Stimulated activated naive CD8-positive, alpha-beta T cell treated with anti-CD3 and anti-CD28 coated beads, Interleukin-15, Interleukin-2, amounts not matched to agents 100 U/mL and 50 U/mL, for 24 hours (primary cell): ENCODE data around the gene SH2B3.

Experiments used
- ATAC-seq: fragments of 150-1000 bp; cut with Tn5 transposase; one replicate; pipeline ENCODE4 v1.10.0; 2021
- DNase-seq: peaks from one replicate; pipeline ENCODE4 v3.0.0; 2021

SH2B3 gene

DNA sequence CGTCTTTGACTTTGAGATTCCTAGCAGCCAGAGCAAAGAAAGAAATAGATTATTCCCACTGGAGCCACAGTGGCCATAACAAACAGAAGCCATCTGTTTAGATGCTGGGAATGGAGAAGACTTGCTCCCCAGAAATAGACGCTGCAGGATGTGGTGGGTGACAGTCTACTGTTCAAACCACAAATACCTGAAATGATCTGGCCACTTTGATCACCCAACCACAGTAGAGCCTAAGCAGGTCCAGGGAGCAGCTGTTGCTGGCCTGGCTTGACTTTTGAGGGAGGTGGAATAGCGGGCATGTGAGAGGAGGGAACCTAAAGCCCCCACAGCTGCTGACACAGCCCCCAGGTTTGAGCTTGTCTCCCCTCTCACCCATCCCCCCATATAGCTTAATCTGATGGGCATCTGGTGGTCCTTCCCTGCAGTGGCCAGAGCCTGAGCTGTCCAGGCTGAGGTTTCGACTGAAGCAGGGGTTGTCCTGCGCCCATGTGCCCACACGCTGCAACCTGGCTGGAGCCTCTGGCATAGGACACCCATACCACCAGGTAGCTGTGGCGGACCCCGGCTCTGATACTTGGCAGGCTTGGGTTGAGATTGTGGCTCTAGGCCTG lies 38.7 kb downstream of the SH2B3 start:
- ATAC-seq (peak; percentile 15), DNase-seq (peak; percentile 46)

DNA sequence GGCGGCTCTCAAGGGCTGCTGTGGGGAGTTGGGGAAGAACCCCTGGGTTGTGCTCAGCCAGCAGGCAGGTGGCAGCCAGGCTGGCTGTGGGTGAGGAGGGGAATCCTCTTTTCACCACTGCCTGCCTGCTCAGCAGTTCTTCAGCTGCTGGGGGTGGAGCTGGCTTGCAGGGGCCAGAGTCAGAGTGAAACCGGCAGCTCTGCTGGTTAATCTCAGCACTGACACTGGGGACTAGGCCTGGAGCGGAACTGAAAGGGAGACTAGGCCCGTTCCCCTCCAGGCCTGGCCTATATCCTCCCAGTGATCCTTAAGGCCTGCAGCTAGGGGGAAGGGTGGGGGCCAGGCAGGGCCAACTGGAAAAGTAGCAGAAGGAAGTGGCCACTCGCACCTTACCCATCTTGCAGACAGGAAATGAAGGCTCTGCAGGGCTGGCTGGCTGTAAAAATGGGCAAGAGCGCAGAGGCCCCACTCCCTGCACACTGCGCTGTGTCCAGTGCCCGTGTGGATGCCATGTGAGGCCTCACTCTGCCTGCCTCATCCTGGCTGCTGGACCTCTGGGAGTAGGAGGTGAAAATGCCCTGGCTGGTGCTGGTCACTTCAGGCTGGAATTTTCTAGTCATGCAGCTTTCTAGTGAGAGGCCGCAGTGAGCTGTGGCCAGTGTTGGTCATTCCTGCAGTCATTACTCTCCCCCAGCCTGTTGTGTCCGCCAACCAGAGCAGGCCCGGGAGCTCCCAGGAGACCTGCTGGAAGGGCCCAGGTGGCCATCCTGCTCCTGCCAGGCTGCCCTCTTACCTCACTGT lies 39.4 kb downstream of the SH2B3 start:
- peak; percentile 87 for DNase-seq

DNA sequence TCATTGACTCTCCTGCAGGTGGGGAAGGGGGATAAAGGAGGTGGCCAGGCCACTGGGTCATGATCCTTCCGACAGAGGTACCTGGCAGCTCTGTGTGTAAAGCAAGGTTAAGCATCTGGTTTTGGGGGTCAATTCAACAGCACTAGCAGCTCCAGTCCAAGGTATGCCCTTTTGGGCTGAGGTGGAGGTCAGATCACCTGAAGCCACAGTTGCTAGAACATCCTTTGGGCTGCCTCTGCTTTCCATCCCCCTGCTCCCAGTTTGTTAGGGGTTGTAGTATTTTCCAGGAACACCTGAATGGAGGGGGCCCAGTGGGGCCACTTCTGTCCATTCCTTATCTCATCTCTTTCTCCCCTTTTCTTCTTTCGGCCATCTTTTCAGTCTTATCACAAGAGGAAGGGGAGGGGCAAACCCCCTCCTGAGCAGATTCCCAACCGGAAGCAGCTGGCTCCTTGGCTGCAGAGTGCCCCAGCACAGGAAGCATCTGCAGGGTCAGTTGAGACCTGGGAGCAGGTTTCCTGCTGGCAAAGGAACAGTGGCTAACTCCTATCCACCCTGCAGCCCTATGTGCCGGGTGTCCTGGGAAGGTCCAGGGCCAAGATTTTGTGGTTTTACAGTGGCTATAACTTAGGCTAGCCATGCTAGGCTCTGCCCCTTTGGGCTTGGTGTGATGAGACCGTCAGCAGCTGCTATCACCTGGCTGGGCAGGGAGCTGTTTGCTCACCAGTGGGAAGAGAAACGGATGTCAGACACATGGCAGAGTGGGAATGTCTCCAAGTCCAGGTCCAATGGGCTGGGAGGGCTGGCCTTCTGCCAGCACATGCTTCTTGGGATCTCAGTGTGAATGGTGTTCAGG lies 40.2 kb downstream of the SH2B3 start:
- no peak for DNase-seq
- no peak for ATAC-seq

More for the DNA sequence above, 39.4 kb downstream of the SH2B3 start:
- ATAC-seq: peak; percentile 89

GRCh38 chr12:111446631-111447570 lies 41.2 kb downstream of the SH2B3 start:
- DNase-seq: no peak

GRCh38 chr12:111447571-111448265 lies 42.0 kb downstream of the SH2B3 start:
- DNase-seq: no peak

More at GRCh38 chr12:111446631-111447570, 41.2 kb downstream of the SH2B3 start:
- ATAC-seq: no peak

GRCh38 chr12:111448266-111448830 lies 42.6 kb downstream of the SH2B3 start:
- ATAC-seq (no peak), DNase-seq (no peak)

More at GRCh38 chr12:111447571-111448265, 42.0 kb downstream of the SH2B3 start:
- no peak for ATAC-seq

DNA sequence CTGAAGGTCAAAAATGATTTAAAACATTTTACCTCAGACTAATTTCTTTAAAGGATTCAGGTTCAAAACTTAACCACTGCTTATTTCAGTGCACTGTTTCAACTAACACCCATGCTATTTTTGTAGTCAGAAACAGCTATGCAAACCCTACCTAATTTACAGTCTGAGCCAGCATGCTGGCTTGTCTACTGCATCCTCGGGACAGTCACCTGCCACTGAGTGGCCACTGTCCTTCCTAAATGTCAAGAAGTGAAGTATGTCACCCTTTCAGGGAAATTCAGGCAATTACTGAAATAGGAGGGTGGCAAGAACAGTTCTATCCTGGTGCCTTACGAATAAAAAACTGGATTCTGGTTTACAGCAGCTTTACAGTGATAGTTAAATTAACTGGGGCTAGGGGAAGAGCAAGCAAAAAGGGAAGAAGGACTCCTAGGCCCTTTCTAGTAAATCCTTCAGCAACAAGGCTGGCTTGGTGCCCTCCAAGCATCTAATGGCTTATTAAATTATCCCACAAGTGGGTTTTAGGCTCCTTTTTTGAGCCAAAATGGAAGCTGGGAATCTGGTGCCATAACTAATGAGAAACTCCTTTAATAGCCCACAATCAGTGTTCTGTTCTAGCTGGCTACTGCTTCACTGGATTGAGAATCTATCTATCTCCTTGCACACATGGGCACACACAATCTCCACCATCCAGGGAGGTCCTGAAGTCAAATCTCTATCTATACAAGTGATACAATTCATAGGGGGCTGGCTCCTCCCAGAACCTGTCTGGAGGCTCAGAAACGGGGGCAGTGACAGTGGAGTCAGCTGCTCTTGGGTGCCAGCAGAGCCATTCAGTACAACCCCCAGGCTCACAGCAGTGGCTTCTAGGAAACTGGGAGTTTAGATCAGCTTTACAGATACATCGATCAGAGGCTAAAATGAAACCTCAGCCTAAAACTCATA lies 43.4 kb downstream of the SH2B3 start:
- no peak for ATAC-seq
- no peak for DNase-seq

GRCh38 chr12:111450676-111451075 lies 45.0 kb downstream of the SH2B3 start:
- no peak for ATAC-seq
- DNase-seq: no peak

DNA sequence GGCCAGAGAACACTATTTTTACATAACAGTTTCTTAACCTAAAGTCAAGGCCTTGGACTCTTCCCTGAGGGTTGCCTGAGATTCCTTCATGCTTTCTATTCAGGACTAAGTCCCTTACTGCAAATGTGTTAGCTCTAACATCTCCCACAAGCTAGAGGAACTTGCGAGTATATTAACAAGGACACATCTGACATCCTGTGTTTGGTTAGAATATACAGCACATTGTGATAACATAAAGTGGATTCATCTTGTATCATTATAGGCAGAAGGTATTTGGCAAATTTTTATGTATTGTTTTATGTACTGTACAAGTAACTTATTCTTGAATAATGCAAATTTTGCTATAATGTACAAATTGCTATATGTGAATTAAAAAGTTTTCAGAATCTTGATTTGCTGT lies 45.5 kb downstream of the SH2B3 start:
- ATAC-seq (no peak), DNase-seq (no peak)

DNA sequence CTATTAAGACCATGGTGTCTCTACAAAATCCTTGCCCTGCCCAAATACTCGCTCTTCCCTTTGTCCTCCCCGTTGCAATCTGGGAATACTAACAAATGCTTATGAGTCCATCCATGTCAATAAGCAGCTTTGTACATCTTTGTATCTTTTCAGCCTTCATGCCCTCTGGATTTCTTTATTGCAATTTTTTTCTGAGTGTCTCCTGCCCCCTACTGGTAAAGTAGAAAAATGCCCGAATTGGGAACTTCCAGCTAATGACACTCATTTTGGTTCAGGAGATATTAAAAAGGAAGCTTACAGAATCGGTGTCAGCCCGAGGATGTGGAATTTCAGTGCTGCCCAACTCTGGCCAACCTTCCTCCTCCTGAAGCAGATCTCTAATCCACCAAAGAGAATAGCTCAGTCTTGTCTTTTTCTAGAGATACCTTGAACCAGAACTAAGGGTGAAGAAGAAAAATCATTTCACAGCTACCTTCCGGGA lies 46.0 kb downstream of the SH2B3 start:
- ATAC-seq: peak; percentile 21
- DNase-seq: no peak

DNA sequence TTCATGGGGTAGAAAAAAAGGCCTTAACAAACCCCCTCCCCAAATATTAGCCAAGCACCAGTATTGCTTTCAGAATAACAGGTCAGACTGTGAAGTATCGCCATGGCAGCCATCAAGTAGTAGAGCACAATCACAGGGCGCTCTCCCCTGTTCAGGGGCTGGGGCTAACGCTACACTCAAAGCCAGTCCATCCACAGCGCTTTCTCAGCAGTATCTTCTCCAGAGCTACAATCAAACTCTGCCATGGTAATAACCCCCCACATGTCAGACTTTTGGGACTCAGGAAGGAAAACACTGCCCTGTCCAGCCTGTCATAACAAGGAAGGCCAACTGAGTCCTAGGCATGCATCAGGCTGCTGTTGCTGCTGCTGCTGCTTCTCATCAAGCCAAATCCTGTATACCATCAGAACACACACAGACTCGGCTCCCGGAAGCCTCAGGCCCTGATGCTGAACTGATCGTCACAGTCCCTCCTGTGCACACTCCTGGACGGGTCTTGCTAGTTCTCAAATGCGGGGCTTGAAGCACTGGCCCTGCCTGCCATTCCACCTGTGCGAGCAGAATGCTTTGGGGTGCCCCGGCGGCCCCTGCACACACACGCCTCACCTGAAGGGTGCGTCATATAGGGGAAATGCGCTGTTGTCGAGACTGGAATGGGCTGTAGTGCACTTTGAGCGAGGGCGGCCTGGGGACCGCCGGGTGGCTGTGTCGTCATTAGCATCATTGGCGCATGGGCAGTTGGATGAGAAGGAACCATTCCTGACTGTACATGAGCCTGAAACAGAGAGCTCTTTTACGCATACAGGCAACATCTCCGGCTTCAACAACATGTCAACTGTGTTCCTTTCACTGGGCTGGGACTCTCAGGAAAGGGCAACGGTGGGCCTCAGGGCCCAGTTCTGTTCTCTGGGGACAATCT lies 47.6 kb downstream of the SH2B3 start:
- DNase-seq (no peak), ATAC-seq (no peak)

DNA sequence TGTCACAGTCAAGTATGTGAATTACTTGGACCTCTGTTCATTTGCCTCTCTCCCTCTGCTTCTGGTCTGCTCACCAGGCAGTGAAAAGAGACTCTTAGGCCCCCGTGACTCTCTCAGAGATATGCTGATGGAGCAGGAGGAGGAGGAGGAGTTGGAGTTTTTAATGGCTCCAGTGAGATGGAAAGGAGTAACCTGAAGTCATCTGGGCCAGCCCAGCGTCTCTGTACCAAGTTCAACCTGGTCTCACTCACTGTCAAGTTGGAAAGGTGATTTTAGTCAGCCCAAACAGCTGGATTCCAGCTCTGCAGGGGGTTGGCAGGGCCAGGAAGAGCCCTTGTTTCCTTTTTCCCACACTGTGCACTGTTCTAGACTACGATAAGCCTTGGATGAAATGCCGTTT lies 48.6 kb downstream of the SH2B3 start:
- ATAC-seq (no peak), DNase-seq (no peak)

DNA sequence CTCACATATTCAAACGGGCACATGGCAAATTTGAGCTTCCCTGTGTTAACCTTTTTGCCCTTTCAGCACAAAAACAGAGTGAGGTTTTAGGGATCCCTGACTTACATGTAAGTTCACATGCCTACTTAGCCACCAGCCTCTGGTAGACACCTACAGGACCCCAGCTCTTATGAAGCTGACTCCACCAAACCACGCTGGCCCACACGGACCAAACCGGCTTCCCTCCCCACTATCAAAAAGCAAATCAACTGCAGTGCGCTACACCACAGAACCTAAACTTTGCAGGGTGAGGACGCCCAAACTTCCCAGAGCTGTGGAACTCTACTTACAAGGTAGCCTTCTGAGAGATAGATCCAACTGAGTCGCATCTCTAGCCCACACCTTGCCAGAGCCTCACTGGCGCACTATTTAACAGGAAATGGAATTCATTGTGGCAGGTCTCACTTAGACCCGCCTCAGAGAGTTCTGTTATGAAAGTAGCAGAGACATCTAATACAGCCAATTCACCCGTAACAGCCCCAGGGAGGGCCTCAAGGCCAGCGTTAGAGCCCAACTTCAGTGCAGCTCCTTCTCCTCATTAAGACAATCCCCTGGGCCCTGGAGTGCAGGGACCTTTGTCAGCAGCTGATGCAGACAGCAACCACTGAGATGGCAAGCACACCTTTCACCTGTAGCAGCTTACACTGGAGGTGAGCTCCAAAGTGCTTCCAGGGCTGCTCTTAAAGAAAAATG lies 49.2 kb downstream of the SH2B3 start:
- ATAC-seq: no peak
- no peak for DNase-seq

DNA sequence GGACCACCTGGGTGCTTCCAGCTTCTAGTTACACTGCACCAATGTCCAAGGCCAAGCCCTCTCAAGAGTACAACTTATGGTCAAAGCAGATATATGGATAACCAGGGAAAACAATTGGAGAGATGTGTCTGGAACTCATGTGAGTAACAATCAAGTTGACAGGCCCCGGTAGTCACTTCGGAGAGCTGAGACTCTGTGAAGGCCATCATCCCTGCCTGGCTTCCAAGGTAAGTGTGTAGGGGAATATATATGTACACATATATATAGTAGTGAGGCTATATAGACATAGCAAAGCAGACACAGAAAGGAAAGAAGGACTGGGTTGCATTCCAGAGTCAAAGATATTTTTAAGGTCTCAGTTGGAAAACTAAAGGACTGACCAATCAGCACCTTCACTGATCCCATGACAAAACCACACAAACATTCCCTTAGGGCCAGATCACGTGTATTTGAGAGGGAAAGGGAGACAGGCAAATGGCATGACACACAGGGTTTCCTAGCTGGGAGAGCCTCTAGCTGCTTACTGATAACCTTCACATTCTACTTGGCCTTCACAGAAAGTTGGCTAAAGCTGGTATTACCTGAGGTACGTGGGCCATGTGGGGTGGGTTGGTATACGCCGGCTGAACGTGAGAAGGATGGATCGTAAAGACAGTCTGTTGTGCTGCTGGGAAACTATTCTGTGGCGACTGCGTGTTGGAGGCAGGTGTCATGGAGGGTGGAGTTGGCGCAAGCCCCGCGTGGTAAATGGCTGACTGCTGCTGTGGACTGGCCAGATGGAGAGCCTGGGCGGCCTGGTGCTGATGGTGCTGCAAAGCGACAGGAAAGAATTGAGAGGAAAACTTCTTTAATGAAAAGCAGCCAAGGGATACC lies 50.0 kb downstream of the SH2B3 start:
- DNase-seq (no peak), ATAC-seq (no peak)

- DNase-seq (no peak), ATAC-seq (no peak)
These were observed 51.3 kb downstream of the SH2B3 start for GRCh38 chr12:111457071-111457470.

DNA sequence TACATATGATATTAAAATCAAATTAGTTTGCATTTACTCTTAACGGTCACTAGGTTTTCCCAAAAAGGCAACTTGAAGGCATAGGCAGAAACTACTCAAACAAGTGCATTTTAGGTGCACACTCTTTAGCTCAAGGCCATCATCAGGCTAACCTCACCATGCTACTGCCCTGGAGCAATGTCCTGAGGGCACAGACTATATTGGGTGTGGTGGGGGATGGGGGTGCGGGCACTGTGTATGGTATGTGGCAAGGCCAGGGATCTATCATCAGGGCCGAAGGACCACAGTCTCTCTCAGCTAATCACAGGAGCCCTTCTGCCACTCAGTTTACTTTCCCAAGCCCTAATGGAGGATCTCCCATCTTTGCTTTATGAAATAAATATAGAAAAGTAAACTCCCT lies 51.9 kb downstream of the SH2B3 start:
- DNase-seq (no peak), ATAC-seq (no peak)
